ENCODE data around the gene MED27.

DNA sequence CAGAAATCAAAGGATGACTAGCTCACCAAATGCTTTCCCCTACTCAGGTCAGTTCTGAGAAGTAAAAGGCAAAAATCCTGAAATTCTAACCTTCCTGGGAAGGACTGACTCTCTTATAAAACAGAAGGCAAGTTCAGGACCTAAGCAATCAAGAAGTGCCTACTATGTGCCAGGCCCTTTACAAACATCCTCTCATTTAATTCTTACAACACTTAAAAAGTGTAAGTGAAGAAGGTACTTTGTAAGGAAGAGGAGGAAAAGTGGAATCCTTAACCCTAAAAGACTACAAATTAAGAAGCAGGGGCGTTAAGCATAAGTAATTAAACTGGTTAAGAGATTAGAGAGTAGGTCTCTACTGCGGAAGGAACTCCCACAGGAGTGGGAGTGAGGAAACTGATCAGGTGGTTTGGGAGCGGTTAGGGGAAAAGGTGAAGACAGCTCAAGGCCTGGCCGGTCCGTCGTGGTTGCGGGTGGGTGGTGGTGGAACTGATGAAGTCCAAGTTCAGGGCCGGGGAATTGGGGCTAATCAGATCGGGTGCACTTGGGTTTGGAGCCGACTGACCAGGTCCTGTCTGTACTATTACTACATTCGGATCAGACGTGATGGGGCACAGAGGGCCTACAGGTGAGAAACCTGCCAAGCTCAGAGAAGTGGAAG, 839 bp downstream of the MED27 start:
- TF ChIP-seq, protein P1, sequence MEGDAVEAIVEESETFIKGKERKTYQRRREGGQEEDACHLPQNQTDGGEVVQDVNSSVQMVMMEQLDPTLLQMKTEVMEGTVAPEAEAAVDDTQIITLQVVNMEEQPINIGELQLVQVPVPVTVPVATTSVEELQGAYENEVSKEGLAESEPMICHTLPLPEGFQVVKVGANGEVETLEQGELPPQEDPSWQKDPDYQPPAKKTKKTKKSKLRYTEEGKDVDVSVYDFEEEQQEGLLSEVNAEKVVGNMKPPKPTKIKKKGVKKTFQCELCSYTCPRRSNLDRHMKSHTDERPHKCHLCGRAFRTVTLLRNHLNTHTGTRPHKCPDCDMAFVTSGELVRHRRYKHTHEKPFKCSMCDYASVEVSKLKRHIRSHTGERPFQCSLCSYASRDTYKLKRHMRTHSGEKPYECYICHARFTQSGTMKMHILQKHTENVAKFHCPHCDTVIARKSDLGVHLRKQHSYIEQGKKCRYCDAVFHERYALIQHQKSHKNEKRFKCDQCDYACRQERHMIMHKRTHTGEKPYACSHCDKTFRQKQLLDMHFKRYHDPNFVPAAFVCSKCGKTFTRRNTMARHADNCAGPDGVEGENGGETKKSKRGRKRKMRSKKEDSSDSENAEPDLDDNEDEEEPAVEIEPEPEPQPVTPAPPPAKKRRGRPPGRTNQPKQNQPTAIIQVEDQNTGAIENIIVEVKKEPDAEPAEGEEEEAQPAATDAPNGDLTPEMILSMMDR (IDR thresholded peaks at IDR 0.05; ENCODE audit: low read depth, low read length), result no peak
- TF ChIP-seq POLR2A (IDR thresholded peaks at IDR 0.05; ENCODE audit: extremely low read depth, insufficient read length) (no peak), MYC (IDR thresholded peaks at IDR 0.05; ENCODE audit: low read depth, low read length) (no peak)
- TF ChIP-seq, protein P2, sequence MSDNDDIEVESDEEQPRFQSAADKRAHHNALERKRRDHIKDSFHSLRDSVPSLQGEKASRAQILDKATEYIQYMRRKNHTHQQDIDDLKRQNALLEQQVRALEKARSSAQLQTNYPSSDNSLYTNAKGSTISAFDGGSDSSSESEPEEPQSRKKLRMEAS (IDR thresholded peaks at IDR 0.05; ENCODE audit: low read depth, low read length), result no peak
